BJ (cell line): ENCODE data around the gene SF3B3. TPM values are rescaled to one million over a fixed set of nuclear protein-coding genes. Genes with fewer than 3 reads are reported as not detected.

ENCODE experiments used
- CTCF ChIA-PET: fragments of 350-600 bp; formaldehyde crosslinking; extraction: SDS; loops from one replicate; lab custom pipeline; 2021; ENCODE audit warnings: antibody characterized with exemption, inconsistent platforms; lab: Yijun Ruan, JAX
- POLR2A ChIA-PET: fragments of 300-600 bp; sonication (Branson Sonifier 250); formaldehyde crosslinking; extraction: SDS; loops from one replicate; lab custom pipeline; 2021; ENCODE audit warnings: antibody characterized with exemption; lab: Charles Lee
- DNase-seq: peaks from one replicate; pipeline ENCODE4 v3.0.0-alpha.2; 2011; ENCODE audit warnings: low read depth
- H3K27me3 ChIP-seq: 2 replicates; pipeline ENCODE4 v1.6.0; 2011; ENCODE audit warnings: low read length; ENCODE audit not compliant: control insufficient read depth, insufficient read depth
- H3K36me3 ChIP-seq: 2 replicates; pipeline ENCODE4 v1.5.1; 2011; ENCODE audit warnings: low read length; ENCODE audit not compliant: control insufficient read depth, insufficient read depth
- H3K4me3 ChIP-seq: 2 replicates; pipeline ENCODE4 v1.5.1; 2011; ENCODE audit warnings: low read depth, mild to moderate bottlenecking, control low read depth, low read length
- CTCF ChIP-seq: IDR thresholded peaks from 2 replicates; pipeline ENCODE4 v1.5.1; 2011; ENCODE audit warnings: low read depth, mild to moderate bottlenecking, control low read depth, inconsistent platforms, low read length, moderate library complexity; ENCODE audit not compliant: insufficient read depth
- polyA plus RNA-seq: library from polyadenylated mRNA; depleted of rRNA; stranded (reverse); fragments of >200 nt; gene quantifications from 2 replicates; pipeline ENCODE4 v1.2.3, GENCODE V29; 2011

SF3B3 gene
- polyA plus RNA-seq, 1 experiment: 89.5 TPM

GRCh38 chr16:70494202-70494770 is 29.3 kb upstream of the SF3B3 start:
- POLR2A ChIA-PET: no interaction called here
- no peak overlapping the region for H3K4me3 ChIP-seq
- no peaks in the 10 kb centered on the region for H3K27me3 ChIP-seq
- CTCF ChIA-PET: interaction anchor here (1.3 kb wide), 1 partner anchor 102 kb away, joined by 4 read pairs; no protein-coding TSS in a partner anchor
- H3K36me3 ChIP-seq: peaks cover 28% of the 10 kb centered on the region
- TF ChIP-seq CTCF: no peak
- no peak for DNase-seq

DNA sequence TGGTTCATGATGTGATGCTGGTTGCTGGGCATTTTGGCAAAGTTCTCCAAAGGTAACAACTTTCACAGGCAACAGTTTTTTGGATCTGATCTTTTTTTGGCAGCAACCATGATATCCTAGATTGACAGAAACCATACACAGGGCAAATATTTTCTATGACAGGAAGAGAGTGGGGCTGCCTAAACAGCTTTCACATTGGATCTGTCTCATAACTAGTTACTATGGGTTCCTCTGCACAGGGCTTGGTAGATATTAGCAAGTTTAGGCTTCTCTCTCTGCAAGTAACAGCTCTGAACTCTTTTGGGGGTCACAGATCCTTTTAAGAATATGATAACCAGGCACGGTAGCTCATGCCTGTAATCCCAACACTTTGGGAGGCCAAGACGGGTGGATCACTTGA is 28.8 kb upstream of the SF3B3 start:
- no peak for DNase-seq
- peaks cover 28% of the 10 kb centered on the region for H3K36me3 ChIP-seq
- no peaks in the 10 kb centered on the region for H3K27me3 ChIP-seq
- no peak overlapping the region for H3K4me3 ChIP-seq
- ChIA-PET CTCF (interaction anchor here (1.3 kb wide), 1 partner anchor 80 kb away, joined by 3 read pairs; no protein-coding TSS in a partner anchor), POLR2A (no interaction called here)
- no peak for TF ChIP-seq CTCF

GRCh38 chr16:70495425-70496182 is 28.0 kb upstream of the SF3B3 start:
- no peak overlapping the region for H3K4me3 ChIP-seq
- TF ChIP-seq CTCF: no peak
- POLR2A ChIA-PET: no interaction called here
- DNase-seq: no peak
- H3K27me3 ChIP-seq: no peaks in the 10 kb centered on the region
- peaks cover 27% of the 10 kb centered on the region for H3K36me3 ChIP-seq
- CTCF ChIA-PET: interaction anchor here (1.3 kb wide), 1 partner anchor 79 kb away, joined by 3 read pairs; no protein-coding TSS in a partner anchor

GRCh38 chr16:70496513-70496912 is 27.1 kb upstream of the SF3B3 start:
- ChIA-PET POLR2A (no interaction called here), CTCF (no interaction called here)
- Histone ChIP-seq H3K4me3 (no peak overlapping the region), H3K36me3 (peaks cover 30% of the 10 kb centered on the region), H3K27me3 (no peaks in the 10 kb centered on the region)
- TF ChIP-seq CTCF: no peak
- no peak for DNase-seq

DNA sequence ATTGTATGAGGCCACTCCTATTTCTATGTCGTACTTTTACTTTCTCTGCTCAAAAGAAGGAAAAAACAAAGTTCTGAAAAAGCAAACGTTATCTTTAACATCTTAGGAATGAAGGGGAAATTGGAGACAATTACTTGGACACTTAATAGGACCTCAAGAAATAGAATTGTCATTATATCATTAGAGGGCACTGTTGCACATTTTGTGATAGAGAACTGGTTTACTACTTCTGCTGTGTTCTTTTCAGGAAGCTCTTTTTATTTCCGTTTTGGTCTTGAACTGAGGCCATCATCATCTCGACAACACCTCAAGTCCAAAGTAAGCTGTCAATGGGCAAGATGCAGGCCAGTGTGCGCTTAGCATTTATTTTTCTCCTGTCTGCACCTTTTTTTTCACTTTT is 14.9 kb upstream of the SF3B3 start:
- TF ChIP-seq CTCF: 0 out of 2 replicates have a peak, but pooled peaks have one; percentile 10
- ChIA-PET CTCF (interaction anchor here (0.8 to 1.6 kb wide), 3 partner anchors 8 to 25 kb away, joined by 3 read pairs; no protein-coding TSS in a partner anchor), POLR2A (interaction anchor here (0.6 kb wide), 1 partner anchor 12 kb away, joined by 3 read pairs; no protein-coding TSS in a partner anchor)
- Histone ChIP-seq H3K36me3 (peaks cover 16% of the 10 kb centered on the region), H3K4me3 (no peak overlapping the region), H3K27me3 (no peaks in the 10 kb centered on the region)
- no peak for DNase-seq
